A673 (cell line): ENCODE measurements around the gene PLA2G6. TPM values are rescaled to one million over a fixed set of nuclear protein-coding genes. Genes with fewer than 3 reads are reported as not detected.
"Not testable (repeated sequence)": the region's sequence is repeated elsewhere in the genome, so short reads cannot be mapped to it uniquely, and the experiment has no call there.

Experiments
- BruUV-seq: library from RNA; stranded (reverse); fragments of 400-500 nt; replicated peaks from 2 replicates; lab custom pipeline; 2021; lab: Mats Ljungman, UMichigan
- CTCF ChIA-PET: fragments of 300-600 bp; sonication (Branson Sonifier 250); formaldehyde crosslinking; loops from one replicate; lab custom pipeline; 2022; ENCODE audit warnings: antibody characterized with exemption; lab: Charles Lee
- POLR2A ChIA-PET: fragments of 300-600 bp; sonication (Branson Sonifier 250); formaldehyde crosslinking; loops from one replicate; lab custom pipeline; 2022; ENCODE audit warnings: antibody characterized with exemption; ENCODE audit not compliant: low non-redundant PET; lab: Charles Lee
- DNase-seq: peaks from one replicate; pipeline ENCODE4 v3.0.0-alpha.2; 2015; ENCODE audit warnings: low spot score
- H3K27ac ChIP-seq: fragments of 200-600 bp; sonication (generic); 2 replicates; pipeline ENCODE4 v1.5.1; 2016; ENCODE audit warnings: mixed run types, low read depth, mild to moderate bottlenecking, mixed read lengths, antibody characterized with exemption, low read length; ENCODE audit not compliant: poor library complexity, severe bottlenecking
- H3K27me3 ChIP-seq: fragments of 200-600 bp; sonication (generic); replicated peaks from 2 replicates; pipeline ENCODE4 v1.6.1; 2017; ENCODE audit warnings: mixed run types, low read depth, mild to moderate bottlenecking, mixed read lengths, antibody characterized with exemption, low read length; ENCODE audit not compliant: insufficient read depth, poor library complexity
- H3K36me3 ChIP-seq: fragments of 200-600 bp; sonication (generic); 2 replicates; pipeline ENCODE4 v1.6.1; 2016; ENCODE audit warnings: mixed run types, mild to moderate bottlenecking, mixed read lengths, antibody characterized with exemption, low read length; ENCODE audit not compliant: insufficient read depth, poor library complexity, severe bottlenecking
- H3K4me1 ChIP-seq: fragments of 200-600 bp; sonication (generic); 2 replicates; pipeline ENCODE4 v1.6.1; 2017; ENCODE audit warnings: mixed run types, mild to moderate bottlenecking, mixed read lengths, antibody characterized with exemption, low read length; ENCODE audit not compliant: insufficient read depth, poor library complexity, severe bottlenecking
- H3K4me3 ChIP-seq: fragments of 200-600 bp; sonication (generic); 2 replicates; pipeline ENCODE4 v1.5.1; 2016; ENCODE audit warnings: low read depth, mixed run types, mild to moderate bottlenecking, mixed read lengths, low read length; ENCODE audit not compliant: poor library complexity, severe bottlenecking
- H3K9me3 ChIP-seq: fragments of 200-600 bp; sonication (generic); 2 replicates; pipeline ENCODE4 v1.6.1; 2016; ENCODE audit warnings: mixed run types, low read depth, mild to moderate bottlenecking, mixed read lengths, antibody characterized with exemption, low read length; ENCODE audit not compliant: poor library complexity, severe bottlenecking
- CTCF ChIP-seq: fragments of 300-800, 200-600 bp; sonication (generic); conservative IDR thresholded peaks from 2 replicates; pipeline ENCODE4 v1.5.1; 2017; ENCODE audit warnings: low read depth, mild to moderate bottlenecking, antibody characterized with exemption, low read length, moderate library complexity, mixed read lengths
- EZH2 ChIP-seq: fragments of 200-600 bp; sonication (generic); IDR thresholded peaks from 2 replicates; pipeline ENCODE4 v1.6.1; 2017; ENCODE audit warnings: borderline replicate concordance, low read depth, mild to moderate bottlenecking, mixed read lengths, antibody characterized with exemption, low read length; ENCODE audit not compliant: poor library complexity, severe bottlenecking
- intact Hi-C: fragments of 100-400 bp; cut with micrococcal nuclease; formaldehyde crosslinking; loops from one replicate; pipeline ENCODE4 v1.10.0; 2022; ENCODE audit not compliant: unreplicated experiment
- total RNA-seq: library from RNA; stranded (reverse); gene quantifications from 2 replicates; pipeline ENCODE4 v1.2.3, GENCODE V29; 2021

The PLA2G6 gene
- total RNA-seq, 1 experiment from 2014 or later = 31.8 TPM

GRCh38 chr22:38184788-38185187 lies 3.2 kb upstream of the PLA2G6 start:
- ChIA-PET CTCF (no interaction called here), POLR2A (no interaction called here)
- TF ChIP-seq CTCF (no peak), EZH2 (no peak)
- no peak overlapping the region for H3K4me3 ChIP-seq
- no peaks in the 10 kb centered on the region for H3K9me3 ChIP-seq
- H3K4me1 ChIP-seq = peaks cover 16% of the 10 kb centered on the region
- H3K36me3 ChIP-seq = no peaks in the 10 kb centered on the region
- BruUV-seq = no TSS peak
- intact Hi-C loops = no loop called here
- no peaks in the 10 kb centered on the region for H3K27me3 ChIP-seq
- H3K27ac ChIP-seq = no peak overlapping the region
- DNase-seq = no peak

- peak overlapping the region; percentile 72 for H3K4me3 ChIP-seq
- intact Hi-C loops = no loop called here
- POLR2A ChIA-PET = no interaction called here
- TF ChIP-seq CTCF (no peak), EZH2 (no peak)
- BruUV-seq = TSS peak; percentile 76
- CTCF ChIA-PET = no interaction called here
- H3K27me3 ChIP-seq = no peaks in the 10 kb centered on the region
- DNase-seq = no peak
- H3K9me3 ChIP-seq = no peaks in the 10 kb centered on the region
- H3K36me3 ChIP-seq = no peaks in the 10 kb centered on the region
- H3K4me1 ChIP-seq = peaks cover 24% of the 10 kb centered on the region
- H3K27ac ChIP-seq = peak overlapping the region; percentile 95
Measured at GRCh38 chr22:38180841-38181452, 683 bp downstream of the PLA2G6 start.

GRCh38 chr22:38178605-38178937 lies 3.1 kb downstream of the PLA2G6 start:
- H3K36me3 ChIP-seq, H3K27me3 ChIP-seq, intact Hi-C loops, CTCF ChIA-PET, H3K4me3 ChIP-seq, BruUV-seq, H3K9me3 ChIP-seq, POLR2A ChIA-PET, DNase-seq: not testable (repeated sequence)
- peaks cover 24% of the 10 kb centered on the region for H3K4me1 ChIP-seq
- peak overlapping the region; percentile 62 for H3K27ac ChIP-seq
